Heart left ventricle (tissue), 16 donors: ENCODE data around the gene SLC11A2. TPM values are rescaled to one million over a fixed set of nuclear protein-coding genes. Genes with fewer than 3 reads are reported as not detected.

ENCODE experiments used
- ATAC-seq, 4 donors: fragments of 200-7000 bp; cut with Tn5 transposase; one replicate each; pipeline ENCODE4 v1.9.1; 2020 to 2022; ENCODE audit warnings: moderate library complexity in 4 of 4, mild to moderate bottlenecking in 3 of 4, moderate number of reproducible peaks in 1 of 4
- DNase-seq, 5 donors: peaks; one replicate each; pipeline ENCODE4 v3.0.0-alpha.2; 2020
- H3K27ac ChIP-seq, 12 donors: fragments of 200-600 bp; sonication (generic) in 4 of 12; one replicate each; pipeline versions ENCODE4 v1.5.0 to v1.8.0; 2016 to 2022; ENCODE audit warnings: mild to moderate bottlenecking in 2 of 12
- H3K27me3 ChIP-seq, 9 donors: fragments of 200-600 bp; sonication (generic) in 2 of 9; one replicate each; pipeline versions ENCODE4 v1.5.1 to v1.8.0; 2016 to 2022; ENCODE audit warnings: mild to moderate bottlenecking in 3 of 9
- H3K36me3 ChIP-seq, 9 donors: fragments of 200-600 bp; sonication (generic) in 2 of 9; one replicate each; pipeline versions ENCODE4 v1.5.0 to v1.8.0; 2018 to 2022; ENCODE audit warnings: mild to moderate bottlenecking in 2 of 9
- H3K4me1 ChIP-seq, 12 donors: fragments of 200-600 bp; sonication (generic) in 4 of 12; one replicate each; pipeline versions ENCODE4 v1.5.0 to v1.8.0; 2016 to 2022; ENCODE audit warnings: mild to moderate bottlenecking in 3 of 12
- H3K4me3 ChIP-seq, 12 donors: fragments of 200-600 bp; sonication (generic) in 4 of 12; one replicate each; pipeline versions ENCODE4 v1.5.0 to v1.8.0; 2017 to 2022; ENCODE audit warnings: mild to moderate bottlenecking in 9 of 12, moderate library complexity in 4 of 12
- H3K9me3 ChIP-seq, 12 donors: fragments of 200-600 bp; sonication (generic) in 4 of 12; one replicate each; pipeline versions ENCODE4 v1.5.0 to v1.8.0; 2016 to 2022; ENCODE audit warnings: mild to moderate bottlenecking in 1 of 12
- POLR2A ChIP-seq, 2 donors: fragments of 450-650 bp; IDR thresholded peaks; one replicate each; pipeline ENCODE4 v1.6.1; 2017; ENCODE audit warnings: antibody characterized with exemption in 2 of 2, mild to moderate bottlenecking in 2 of 2, moderate library complexity in 2 of 2
- WGBS, 4 donors: extraction: QIAGEN DNeasy Blood & Tissue Kit in 2 of 4; methylation state at CpG; one replicate each; pipeline versions ENCODE4 v1.1.5 to v1.1.7; 2013 to 2018; 5-methylcytosine and 5-hydroxymethylcytosine counted together
- intact Hi-C, 10 donors: fragments of 100-400 bp; cut with DNase I; formaldehyde crosslinking; loops; one replicate each; pipeline versions ENCODE4 v1.11.1 to v1.14.2; 2022
- polyA plus RNA-seq, 2 donors: library from polyadenylated mRNA; stranded (reverse); fragments of 200-250 nt; gene quantifications; one replicate each; pipeline ENCODE4 v1.2.3, GENCODE V29; 2013
- total RNA-seq, 9 donors: library from RNA; depleted of rRNA in 2 of 9; stranded (reverse); fragments of >200 nt in 2 of 9; fragmentation: NEBNext Ultra II Directional in 3 of 9; extraction: Animal tissue kit (Norgen Biotek cat#: 25700) in 3 of 9; gene quantifications; one replicate each; pipeline versions ENCODE4 v1.1.0 to v1.2.4, GENCODE V29; 2016 to 2023
- TF ChIP-seq, protein P1 (sequence below), 12 donors: fragments of 200-600 bp; sonication (generic) in 4 of 12; IDR thresholded peaks; one replicate each; pipeline versions ENCODE4 v1.5.0 to v1.8.0; 2018 to 2022; ENCODE audit warnings: antibody characterized with exemption in 12 of 12, mild to moderate bottlenecking in 5 of 12
- donor health status: ischemic (EF 13 %, LVEDD 7.1; RV severe dilation, severe dysfunction).
- donor health status: healthy with polysubstance abuse.
- donor health status: DM: no; HTN: yes; CAD: no.
- donor health status: DM: no; HTN: no; CAD: no.
- donor health status: ischemic (EF 25% LVEDD 6.9; RV normal size, moderate dysfunction).
- donor health status: ischemic (EF 25% LVEDD 5.7; RV mildly dilated, moderate dysfunction).
- donor health status: healthy.
- donor health status: DM: yes; HTN: yes; CAD: no.
- donor health status: ischemic (EF 35%, LVEDD 5.7; RV mildly dilated, moderate dysfunction).
- donor health status: nonischemic (EF 11% LVEDD 7.7; RV severe dilation, severe dysfunction).
- donor health status: DM: yes; HTN: yes; CAD: no.
- donor health status: PGD.
- donor health status: ischemic (EF 29% LVEDD 5.4; RV normal size, mild dysfunction).
- donor health status: nonischemic (EF 23%, LVEDD 6.1; RV moderate dilation, normal function).

The SLC11A2 gene
- total and polyA plus RNA-seq, 11 donors, result 9.1 to 45.3 (median 21.2) TPM

DNA sequence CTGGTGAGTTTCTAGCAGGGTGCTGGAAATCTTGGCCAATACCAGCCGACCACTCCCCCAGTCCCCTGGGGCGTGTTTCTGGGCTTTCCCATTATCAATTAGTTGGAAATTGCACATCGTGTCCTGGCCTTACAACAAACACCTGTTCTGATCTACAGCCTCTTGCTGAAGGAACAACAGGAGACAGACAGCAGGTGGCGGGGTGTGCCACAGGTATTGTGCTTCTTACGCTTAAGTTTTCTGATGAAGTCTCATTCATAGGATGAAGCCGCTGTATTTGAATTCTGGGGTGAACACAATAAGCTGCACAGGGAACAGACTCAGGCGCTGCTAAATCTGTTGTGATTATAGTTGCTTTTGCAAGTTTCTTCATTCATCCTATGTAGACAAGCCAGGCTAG is 73.1 kb downstream of the SLC11A2 start:
- DNase-seq (no peak), ATAC-seq (no peak)
- no peak overlapping the region for H3K4me3 ChIP-seq
- H3K27me3 ChIP-seq, result no peaks in the 10 kb centered on the region
- TF ChIP-seq, protein P1, sequence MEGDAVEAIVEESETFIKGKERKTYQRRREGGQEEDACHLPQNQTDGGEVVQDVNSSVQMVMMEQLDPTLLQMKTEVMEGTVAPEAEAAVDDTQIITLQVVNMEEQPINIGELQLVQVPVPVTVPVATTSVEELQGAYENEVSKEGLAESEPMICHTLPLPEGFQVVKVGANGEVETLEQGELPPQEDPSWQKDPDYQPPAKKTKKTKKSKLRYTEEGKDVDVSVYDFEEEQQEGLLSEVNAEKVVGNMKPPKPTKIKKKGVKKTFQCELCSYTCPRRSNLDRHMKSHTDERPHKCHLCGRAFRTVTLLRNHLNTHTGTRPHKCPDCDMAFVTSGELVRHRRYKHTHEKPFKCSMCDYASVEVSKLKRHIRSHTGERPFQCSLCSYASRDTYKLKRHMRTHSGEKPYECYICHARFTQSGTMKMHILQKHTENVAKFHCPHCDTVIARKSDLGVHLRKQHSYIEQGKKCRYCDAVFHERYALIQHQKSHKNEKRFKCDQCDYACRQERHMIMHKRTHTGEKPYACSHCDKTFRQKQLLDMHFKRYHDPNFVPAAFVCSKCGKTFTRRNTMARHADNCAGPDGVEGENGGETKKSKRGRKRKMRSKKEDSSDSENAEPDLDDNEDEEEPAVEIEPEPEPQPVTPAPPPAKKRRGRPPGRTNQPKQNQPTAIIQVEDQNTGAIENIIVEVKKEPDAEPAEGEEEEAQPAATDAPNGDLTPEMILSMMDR (IDR thresholded peaks at IDR 0.05), result no peak
- no peak for TF ChIP-seq POLR2A (IDR thresholded peaks at IDR 0.05)
- peaks cover 0 to 3% (median 0%) of the 10 kb centered on the region in 9 donors for H3K36me3 ChIP-seq
- H3K27ac ChIP-seq, result no peak overlapping the region
- no peaks in the 10 kb centered on the region for H3K9me3 ChIP-seq
- WGBS, 4 donors, result 85 to 95% (median 90%) methylated on average over 7 of the region's 7 CpGs
- intact Hi-C loops, result loop anchor here in 1 of 10 donors (10.0 kb wide), 1 partner anchor 108 kb away; the partner anchor contains the start of gene TMPRSS12
- peaks cover 0 to 3% (median 0%) of the 10 kb centered on the region in 12 donors for H3K4me1 ChIP-seq

DNA sequence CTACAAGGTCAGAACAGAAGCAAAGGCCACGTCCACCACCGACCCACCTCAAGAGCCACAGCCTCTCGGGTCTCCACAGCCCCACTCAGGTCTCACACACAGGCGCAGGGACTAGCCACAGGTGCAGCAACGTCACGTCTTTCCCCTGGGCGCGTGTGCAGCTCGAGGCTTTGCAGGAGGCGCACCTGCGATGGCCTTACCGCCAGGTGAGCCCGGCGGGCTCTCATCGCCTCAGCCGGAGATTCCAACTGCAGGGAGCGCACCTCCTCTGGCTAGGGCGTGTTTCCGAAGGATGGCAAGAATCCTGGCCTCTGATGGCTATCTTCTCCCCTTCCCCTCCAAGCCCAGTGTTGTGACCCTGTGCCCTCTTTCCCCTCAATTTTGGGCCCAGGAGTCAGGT is 73.7 kb downstream of the SLC11A2 start, which contains the start of gene HIGD1C:
HIGD1C (plus strand) TSS at position 35 of the 400 bp plus-strand sequence. CDS start 1,455 bp downstream, outside the sequence.
- intact Hi-C loops, result loop anchor here in 1 of 10 donors (10.0 kb wide), 1 partner anchor 108 kb away; the partner anchor contains the start of gene TMPRSS12
- 93 to 96% (median 95%) methylated on average over 19 of the region's 19 CpGs for WGBS, 4 donors
- ATAC-seq, result no peak
- H3K36me3 ChIP-seq, result peaks cover 0 to 3% (median 0%) of the 10 kb centered on the region in 9 donors
- no peaks in the 10 kb centered on the region for H3K27me3 ChIP-seq
- H3K27ac ChIP-seq, result no peak within 1 kb of the TSS
- no peaks in the 10 kb centered on the region for H3K9me3 ChIP-seq
- no peak for DNase-seq
- peaks cover 0 to 6% (median 0%) of the 10 kb centered on the region in 12 donors for H3K4me1 ChIP-seq
- TF ChIP-seq, protein P1 (IDR thresholded peaks at IDR 0.05), result no peak
- no peak for TF ChIP-seq POLR2A (IDR thresholded peaks at IDR 0.05)
- H3K4me3 ChIP-seq, result no peak within 1 kb of the TSS

DNA sequence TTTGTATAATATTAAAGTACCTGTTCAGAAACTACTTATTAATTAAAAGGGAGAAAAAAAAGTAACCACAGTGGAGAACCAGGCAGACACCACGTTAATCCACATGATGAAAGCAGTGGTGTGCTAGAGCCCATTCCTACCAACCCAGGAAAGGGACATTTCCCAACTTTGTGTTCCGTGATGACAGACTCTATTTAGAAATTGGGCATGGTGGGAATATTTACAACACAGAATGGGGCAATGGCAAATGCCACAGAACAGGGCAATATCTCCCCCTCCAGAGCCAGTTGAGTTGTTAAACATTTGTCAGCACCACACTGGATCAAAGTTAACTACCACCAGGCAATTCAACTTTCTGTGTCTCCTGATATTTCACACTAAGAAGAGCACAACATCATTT is 75.1 kb downstream of the SLC11A2 start:
- WGBS, 4 donors, result 83 to 95% (median 92%) methylated on average over 2 of the region's 2 CpGs
- H3K4me3 ChIP-seq, result no peak overlapping the region
- peaks cover 0 to 3% (median 0%) of the 10 kb centered on the region in 9 donors for H3K36me3 ChIP-seq
- ATAC-seq (no peak), DNase-seq (no peak)
- peaks cover 0 to 6% (median 0%) of the 10 kb centered on the region in 12 donors for H3K4me1 ChIP-seq
- TF ChIP-seq, protein P1 (IDR thresholded peaks at IDR 0.05), result no peak
- no peak for TF ChIP-seq POLR2A (IDR thresholded peaks at IDR 0.05)
- no peaks in the 10 kb centered on the region for H3K27me3 ChIP-seq
- intact Hi-C loops, result loop anchor here in 1 of 10 donors (10.0 kb wide), 1 partner anchor 106 kb away; the partner anchor contains the start of gene TMPRSS12
- no peak overlapping the region for H3K27ac ChIP-seq
- no peaks in the 10 kb centered on the region for H3K9me3 ChIP-seq

DNA sequence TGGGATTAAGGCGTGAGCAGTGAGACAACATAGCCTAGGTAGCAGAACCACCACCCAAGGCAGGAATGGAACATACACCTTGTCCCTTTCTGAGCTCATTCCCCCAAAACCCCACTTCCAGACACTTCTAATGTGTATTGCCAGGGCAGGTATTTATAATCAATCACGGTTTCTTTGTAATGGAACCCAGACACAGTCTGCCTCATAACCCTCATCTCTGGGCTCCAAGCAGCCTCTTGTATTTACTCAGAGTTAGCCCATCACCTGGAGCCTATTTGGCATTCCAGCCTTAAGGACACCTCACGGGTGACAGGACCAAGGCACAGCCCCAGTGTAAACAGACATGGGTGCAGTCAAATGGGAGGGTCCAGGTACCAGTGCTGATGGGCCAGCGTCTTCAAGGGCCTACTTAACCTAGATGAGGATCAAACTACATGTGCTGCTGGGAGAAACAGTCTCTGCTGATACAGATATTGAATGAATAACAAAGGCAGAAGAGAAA is 76.3 kb downstream of the SLC11A2 start:
- no peaks in the 10 kb centered on the region for H3K9me3 ChIP-seq
- WGBS, 4 donors, result 90 to 99% (median 98%) methylated on average over 4 of the region's 4 CpGs
- peaks cover 0 to 6% (median 0%) of the 10 kb centered on the region in 12 donors for H3K4me1 ChIP-seq
- H3K27ac ChIP-seq, result no peak overlapping the region
- DNase-seq (no peak), ATAC-seq (no peak)
- H3K4me3 ChIP-seq, result no peak overlapping the region
- H3K27me3 ChIP-seq, result no peaks in the 10 kb centered on the region
- peaks cover 0 to 3% (median 0%) of the 10 kb centered on the region in 9 donors for H3K36me3 ChIP-seq
- TF ChIP-seq, protein P1 (IDR thresholded peaks at IDR 0.05), result no peak
- no peak for TF ChIP-seq POLR2A (IDR thresholded peaks at IDR 0.05)
- intact Hi-C loops, result loop anchor here in 1 of 10 donors (10.0 kb wide), 1 partner anchor 105 kb away; the partner anchor contains the start of gene TMPRSS12
